ENCODE data around the gene PLK5. TPM values are rescaled to one million over a fixed set of nuclear protein-coding genes. Genes with fewer than 3 reads are reported as not detected.

PLK5 gene
- total and polyA plus RNA-seq, 2 donors (not counting 1 experiment from before 2014, with no cell fraction given) = not detected

- Histone ChIP-seq H3K4me1 (ENCODE audit: control insufficient read depth in 2 of 2, insufficient read depth in 2 of 2, low read length in 2 of 2) (peaks cover 3 to 8% of the 10 kb centered on the region in 2 donors), H3K4me2 (replicated peaks; ENCODE audit: low read depth, low read length, poor library complexity, severe bottlenecking) (no peak overlapping the region), H3K27me3 (replicated peaks in 1 of 4; ENCODE audit: control extremely low read depth in 1 of 4, control insufficient read depth in 3 of 4, insufficient read depth in 4 of 4, low read length in 3 of 4) (peaks cover 0 to 33% (median 18%) of the 10 kb centered on the region in 4 experiments), H4K20me1 (ENCODE audit: control insufficient read depth, insufficient read depth, low read length, poor library complexity, severe bottlenecking) (no peaks in the 10 kb centered on the region), H3K4me3 (ENCODE audit: control extremely low read depth in 1 of 5, extremely low read depth in 1 of 5, insufficient read depth in 1 of 5, low read depth in 2 of 5, low read length in 4 of 5) (no peak overlapping the region), H3K9ac (ENCODE audit: low read length) (no peak overlapping the region), H3K79me2 (ENCODE audit: control insufficient read depth, insufficient read depth, low read length) (no peaks in the 10 kb centered on the region), H3K36me3 (replicated peaks in 1 of 2; ENCODE audit: control extremely low read depth in 1 of 2, control insufficient read depth in 1 of 2, extremely low read depth in 1 of 2, insufficient read depth in 2 of 2, low read length in 1 of 2) (no peaks in the 10 kb centered on the region), H3K27ac (ENCODE audit: low read length in 2 of 2) (no peak overlapping the region), H2AFZ (ENCODE audit: insufficient read depth, low read depth, low read length, poor library complexity, severe bottlenecking) (no peak overlapping the region), H3K9me3 (ENCODE audit: control extremely low read depth in 1 of 3, control insufficient read depth in 2 of 3, insufficient read depth in 1 of 3, low read length in 2 of 3) (peaks cover 0 to 25% (median 0%) of the 10 kb centered on the region in 3 donors)
- DNase-seq (no peak), ATAC-seq (ENCODE audit: low read depth) (no peak)
- H3K4me1 Mint-ChIP-seq = peaks cover 7% of the 10 kb centered on the region
- CTCF ChIA-PET = no interaction called here
- H3K9me3 Mint-ChIP-seq (ENCODE audit: insufficient read depth) = no peaks in the 10 kb centered on the region
- H3K4me3 Mint-ChIP-seq = no peak overlapping the region
- WGBS (ENCODE audit: insufficient coverage) = 80% methylated on average over 17 of the region's 17 CpGs
- intact Hi-C loops (cut with micrococcal nuclease) = no loop called here
- H3K27me3 Mint-ChIP-seq = peaks cover 34% of the 10 kb centered on the region
- POLR2A ChIA-PET = no interaction called here
- H3K27ac Mint-ChIP-seq = no peak overlapping the region
- no peak for TF ChIP-seq CTCF (IDR thresholded peaks at IDR 0.05)
- TF ChIP-seq EZH2 (IDR thresholded peaks at IDR 0.05; ENCODE audit: borderline replicate concordance, insufficient read depth, low read depth, low read length, poor library complexity, severe bottlenecking) = no peak
Measured at GRCh38 chr19:1520203-1520780, 3.6 kb upstream of the PLK5 start.

- DNase-seq (no peak), ATAC-seq (ENCODE audit: low read depth) (no peak)
- intact Hi-C loops (cut with micrococcal nuclease) = no loop called here
- Histone ChIP-seq H3K4me3 (ENCODE audit: control extremely low read depth in 1 of 5, extremely low read depth in 1 of 5, insufficient read depth in 1 of 5, low read depth in 2 of 5, low read length in 4 of 5) (no peak overlapping the region), H3K4me2 (replicated peaks; ENCODE audit: low read depth, low read length, poor library complexity, severe bottlenecking) (no peak overlapping the region), H3K27ac (ENCODE audit: low read length in 2 of 2) (no peak overlapping the region), H3K36me3 (replicated peaks in 1 of 2; ENCODE audit: control extremely low read depth in 1 of 2, control insufficient read depth in 1 of 2, extremely low read depth in 1 of 2, insufficient read depth in 2 of 2, low read length in 1 of 2) (no peaks in the 10 kb centered on the region), H3K9ac (ENCODE audit: low read length) (no peak overlapping the region), H4K20me1 (ENCODE audit: control insufficient read depth, insufficient read depth, low read length, poor library complexity, severe bottlenecking) (no peaks in the 10 kb centered on the region), H2AFZ (ENCODE audit: insufficient read depth, low read depth, low read length, poor library complexity, severe bottlenecking) (no peak overlapping the region), H3K27me3 (replicated peaks in 1 of 4; ENCODE audit: control extremely low read depth in 1 of 4, control insufficient read depth in 3 of 4, insufficient read depth in 4 of 4, low read length in 3 of 4) (peaks cover 0 to 38% (median 18%) of the 10 kb centered on the region in 4 experiments), H3K79me2 (ENCODE audit: control insufficient read depth, insufficient read depth, low read length) (no peaks in the 10 kb centered on the region), H3K9me3 (ENCODE audit: control extremely low read depth in 1 of 3, control insufficient read depth in 2 of 3, insufficient read depth in 1 of 3, low read length in 2 of 3) (peaks cover 0 to 16% (median 0%) of the 10 kb centered on the region in 3 donors), H3K4me1 (ENCODE audit: control insufficient read depth in 2 of 2, insufficient read depth in 2 of 2, low read length in 2 of 2) (peaks cover 3 to 8% of the 10 kb centered on the region in 2 donors)
- H3K9me3 Mint-ChIP-seq (ENCODE audit: insufficient read depth) = no peaks in the 10 kb centered on the region
- peaks cover 7% of the 10 kb centered on the region for H3K4me1 Mint-ChIP-seq
- TF ChIP-seq EZH2 (IDR thresholded peaks at IDR 0.05; ENCODE audit: borderline replicate concordance, insufficient read depth, low read depth, low read length, poor library complexity, severe bottlenecking) (no peak), CTCF (IDR thresholded peaks at IDR 0.05) (no peak)
- H3K4me3 Mint-ChIP-seq = no peak overlapping the region
- CTCF ChIA-PET = no interaction called here
- POLR2A ChIA-PET = interaction anchor here (0.7 kb wide), 2 partner anchors 10 to 176 kb away, joined by 3 to 4 read pairs; no protein-coding TSS in a partner anchor
- peaks cover 34% of the 10 kb centered on the region for H3K27me3 Mint-ChIP-seq
- WGBS (ENCODE audit: insufficient coverage) = 83% methylated on average over 10 of the region's 14 CpGs
- H3K27ac Mint-ChIP-seq = no peak overlapping the region
Measured at GRCh38 chr19:1521636-1522035, 2.2 kb upstream of the PLK5 start.
